Neutrophil (primary cell): Measurements from ENCODE around the gene VEGFD.

Source experiments
- H3K27ac ChIP-seq: fragments of 200-600 bp; sonication (generic); 2 replicates; pipeline ENCODE4 v1.5.1; 2016; ENCODE audit warnings: mild to moderate bottlenecking, moderate library complexity
- H3K27me3 ChIP-seq: fragments of 200-600 bp; sonication (generic); 2 replicates; pipeline ENCODE4 v1.6.0; 2016; ENCODE audit warnings: mild to moderate bottlenecking
- H3K36me3 ChIP-seq: fragments of 200-600 bp; sonication (generic); 2 replicates; pipeline ENCODE4 v1.5.1; 2017
- H3K4me1 ChIP-seq, 2 experiments: fragments of 200-600 bp in 1 of 2; sonication (generic) in 1 of 2; 1 replicate in 1 of 2; 2 replicates in 1 of 2; pipeline versions ENCODE4 v1.5.1 to v1.6.1; 2013 to 2016; ENCODE audit warnings: low read depth in 1 of 2, low read length in 1 of 2, mild to moderate bottlenecking in 1 of 2, moderate library complexity in 1 of 2; ENCODE audit not compliant: control insufficient read depth in 1 of 2, insufficient read depth in 1 of 2
- H3K4me3 ChIP-seq, 2 experiments: fragments of 200-600 bp in 1 of 2; sonication (generic) in 1 of 2; 1 replicate in 1 of 2; 2 replicates in 1 of 2; pipeline ENCODE4 v1.5.1; 2013 to 2016; ENCODE audit warnings: low read depth in 1 of 2, low read length in 1 of 2, mild to moderate bottlenecking in 1 of 2, moderate library complexity in 1 of 2
- H3K9me3 ChIP-seq: fragments of 200-600 bp; sonication (generic); 2 replicates; pipeline ENCODE4 v1.5.1; 2016
- TF ChIP-seq, protein P1 (sequence below): fragments of 200-600 bp; sonication (generic); IDR thresholded peaks from 2 replicates; pipeline ENCODE4 v1.5.1; 2016; ENCODE audit warnings: antibody characterized with exemption

VEGFD gene

DNA sequence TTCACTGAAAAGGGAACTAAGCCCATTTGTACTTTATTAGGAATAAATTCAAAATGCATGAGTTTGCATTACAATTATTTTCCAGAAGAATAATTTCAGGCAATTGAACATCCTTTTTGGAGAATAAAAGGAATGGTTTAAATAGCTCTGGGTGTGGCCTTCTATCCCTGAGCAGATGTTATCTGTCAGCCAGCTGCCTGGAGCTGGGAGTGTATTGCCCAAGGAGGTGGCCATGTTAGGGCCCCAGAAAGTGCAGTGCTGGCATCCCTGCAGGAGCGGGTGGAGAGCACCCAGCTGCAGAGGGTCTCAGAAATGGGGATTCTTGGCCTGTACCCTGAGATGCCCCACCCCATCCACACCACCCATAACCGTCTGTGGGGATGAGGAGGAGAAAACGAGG lies 21.6 kb upstream of the VEGFD start:
- Histone ChIP-seq H3K4me1 (no peaks in the 10 kb centered on the region), H3K27me3 (no peaks in the 10 kb centered on the region), H3K36me3 (no peaks in the 10 kb centered on the region), H3K9me3 (no peaks in the 10 kb centered on the region), H3K4me3 (no peak overlapping the region), H3K27ac (no peak overlapping the region)
- TF ChIP-seq, protein P1, sequence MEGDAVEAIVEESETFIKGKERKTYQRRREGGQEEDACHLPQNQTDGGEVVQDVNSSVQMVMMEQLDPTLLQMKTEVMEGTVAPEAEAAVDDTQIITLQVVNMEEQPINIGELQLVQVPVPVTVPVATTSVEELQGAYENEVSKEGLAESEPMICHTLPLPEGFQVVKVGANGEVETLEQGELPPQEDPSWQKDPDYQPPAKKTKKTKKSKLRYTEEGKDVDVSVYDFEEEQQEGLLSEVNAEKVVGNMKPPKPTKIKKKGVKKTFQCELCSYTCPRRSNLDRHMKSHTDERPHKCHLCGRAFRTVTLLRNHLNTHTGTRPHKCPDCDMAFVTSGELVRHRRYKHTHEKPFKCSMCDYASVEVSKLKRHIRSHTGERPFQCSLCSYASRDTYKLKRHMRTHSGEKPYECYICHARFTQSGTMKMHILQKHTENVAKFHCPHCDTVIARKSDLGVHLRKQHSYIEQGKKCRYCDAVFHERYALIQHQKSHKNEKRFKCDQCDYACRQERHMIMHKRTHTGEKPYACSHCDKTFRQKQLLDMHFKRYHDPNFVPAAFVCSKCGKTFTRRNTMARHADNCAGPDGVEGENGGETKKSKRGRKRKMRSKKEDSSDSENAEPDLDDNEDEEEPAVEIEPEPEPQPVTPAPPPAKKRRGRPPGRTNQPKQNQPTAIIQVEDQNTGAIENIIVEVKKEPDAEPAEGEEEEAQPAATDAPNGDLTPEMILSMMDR, result no peak

DNA sequence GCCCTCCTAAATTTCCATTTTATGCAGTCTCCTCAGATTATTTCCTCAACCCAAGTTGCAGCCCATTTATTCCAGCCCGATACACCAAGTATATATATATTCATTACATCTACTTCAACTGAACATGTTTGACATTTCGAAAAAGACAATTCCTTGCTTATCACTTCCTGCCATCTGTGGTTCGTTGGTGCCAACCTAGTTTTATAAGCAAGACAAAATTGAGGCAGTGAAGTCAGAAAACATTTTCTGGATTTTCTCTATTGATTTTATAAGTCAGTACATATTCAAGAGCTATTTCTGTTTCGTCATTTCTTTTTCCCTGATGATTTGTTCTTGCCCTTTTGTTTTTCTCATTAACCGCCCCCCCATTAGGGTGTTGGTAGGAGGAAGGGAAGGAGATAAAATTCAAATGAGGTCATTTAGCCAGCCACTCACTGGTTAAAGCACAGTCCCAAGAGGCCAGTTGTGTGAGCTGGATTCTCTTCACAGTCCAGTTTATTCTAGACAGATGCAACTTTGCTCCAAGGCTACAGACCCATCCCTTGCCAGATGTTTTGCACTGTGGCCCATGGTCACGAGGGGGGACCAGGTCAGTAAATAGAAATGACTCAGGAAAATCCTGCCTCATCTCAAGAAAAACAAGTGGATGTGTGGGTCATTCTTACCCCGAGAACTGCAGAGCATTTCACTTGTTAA lies 20.3 kb upstream of the VEGFD start:
- Histone ChIP-seq H3K4me1 (no peaks in the 10 kb centered on the region), H3K27me3 (no peaks in the 10 kb centered on the region), H3K9me3 (no peaks in the 10 kb centered on the region), H3K27ac (no peak overlapping the region), H3K36me3 (no peaks in the 10 kb centered on the region), H3K4me3 (no peak overlapping the region)
- TF ChIP-seq, protein P1, result no peak

DNA sequence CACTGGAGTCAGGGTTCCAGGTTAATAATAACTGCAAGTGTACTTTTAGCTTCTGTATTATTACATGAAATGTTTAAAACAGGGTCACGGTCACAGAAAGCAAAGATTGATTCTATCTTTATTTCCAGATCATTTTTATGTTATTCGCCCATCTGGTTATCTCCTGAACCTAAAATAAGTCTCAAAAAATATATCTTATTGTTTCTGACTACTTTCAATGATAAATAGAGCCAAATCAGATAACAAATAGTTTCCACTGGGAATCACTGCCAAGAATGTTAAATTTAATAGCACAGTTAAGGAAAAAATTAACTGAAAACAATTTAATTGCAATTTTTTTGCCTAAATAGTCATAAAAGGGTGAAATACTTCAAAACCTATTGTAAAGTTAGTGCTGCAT lies 17.2 kb upstream of the VEGFD start:
- Histone ChIP-seq H3K9me3 (no peaks in the 10 kb centered on the region), H3K4me1 (no peaks in the 10 kb centered on the region), H3K4me3 (no peak overlapping the region), H3K27ac (no peak overlapping the region), H3K36me3 (no peaks in the 10 kb centered on the region), H3K27me3 (no peaks in the 10 kb centered on the region)
- TF ChIP-seq, protein P1, result no peak

DNA sequence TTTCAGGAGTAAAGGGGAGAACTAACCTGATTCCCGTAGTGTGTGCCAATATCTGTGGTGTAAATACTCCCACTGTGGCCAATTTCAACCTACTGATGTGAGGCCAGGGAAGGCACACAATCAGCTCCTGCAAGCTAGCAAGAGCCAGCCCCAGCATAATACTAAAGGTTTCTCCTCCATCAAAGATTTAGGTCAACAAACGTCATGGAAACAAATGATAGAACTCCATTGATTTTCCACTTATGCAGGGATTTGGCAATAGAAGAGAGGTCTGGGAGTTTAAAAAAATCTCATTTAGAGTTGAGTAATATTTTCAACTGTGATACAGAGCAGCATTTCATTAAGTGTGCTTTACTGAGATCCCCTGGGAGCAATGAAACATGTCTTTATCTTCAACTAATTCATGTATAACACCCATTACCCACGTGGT lies 15.8 kb upstream of the VEGFD start:
- Histone ChIP-seq H3K27me3 (no peaks in the 10 kb centered on the region), H3K9me3 (no peaks in the 10 kb centered on the region), H3K4me3 (no peak overlapping the region), H3K4me1 (no peaks in the 10 kb centered on the region), H3K36me3 (no peaks in the 10 kb centered on the region), H3K27ac (no peak overlapping the region)
- TF ChIP-seq, protein P1, result no peak

DNA sequence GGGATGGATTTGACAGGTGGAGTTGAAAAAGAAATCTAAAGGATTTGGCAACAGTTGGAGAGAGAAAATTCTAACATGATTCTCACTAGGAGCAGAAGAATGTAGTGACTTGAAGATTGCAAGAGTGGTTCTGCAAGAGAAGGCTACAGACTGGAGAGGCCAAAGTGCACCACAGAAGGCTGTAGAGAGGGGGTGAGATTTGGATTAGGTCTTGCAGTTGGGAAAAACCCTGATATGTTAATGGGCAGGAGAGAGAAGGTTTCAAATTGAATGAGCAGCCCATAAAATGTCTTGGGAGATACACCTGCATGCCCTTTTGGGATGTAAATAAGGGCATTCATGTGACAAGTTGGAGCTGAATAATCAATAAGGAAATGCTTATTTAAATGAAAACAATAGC lies 14.7 kb upstream of the VEGFD start:
- TF ChIP-seq, protein P1, result no peak
- H3K4me1 ChIP-seq, result no peaks in the 10 kb centered on the region
- no peak overlapping the region for H3K27ac ChIP-seq
- no peaks in the 10 kb centered on the region for H3K9me3 ChIP-seq
- H3K36me3 ChIP-seq, result no peaks in the 10 kb centered on the region
- no peak overlapping the region for H3K4me3 ChIP-seq
- H3K27me3 ChIP-seq, result no peaks in the 10 kb centered on the region
